GM18858 (cell line): ENCODE measurements around the gene TTC9.

Source experiments
- ATAC-seq: cut with Tn5 transposase; IDR thresholded peaks from one replicate; pipeline ENCODE4 v1.9.1; 2021; ENCODE audit not compliant: unreplicated experiment

The TTC9 gene

GRCh38 chr14:70711451-70711850 is 69.7 kb downstream of the TTC9 start:
- no peak for ATAC-seq

- ATAC-seq: no peak
Measured at GRCh38 chr14:70713096-70713495, 71.4 kb downstream of the TTC9 start.

DNA sequence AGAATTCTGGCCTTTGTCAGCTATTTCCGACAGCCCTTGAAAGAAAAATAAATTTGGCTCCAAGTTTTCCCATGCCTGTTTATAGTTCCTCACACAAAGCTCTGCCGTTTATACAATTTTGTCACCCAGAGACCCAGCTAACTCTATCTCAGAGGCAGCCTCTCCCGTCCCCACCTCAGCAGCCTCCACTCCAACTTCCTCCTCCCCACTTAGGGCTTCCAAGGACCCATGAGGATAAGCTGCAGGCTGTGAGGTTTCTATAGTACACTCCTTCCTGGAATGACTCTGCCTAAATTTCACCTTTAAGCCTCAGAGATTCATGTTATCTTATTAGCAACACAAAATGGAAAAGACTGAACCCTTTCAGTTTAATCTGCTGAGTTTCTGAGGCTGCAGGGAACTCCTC is 71.8 kb downstream of the TTC9 start:
- ATAC-seq: no peak

DNA sequence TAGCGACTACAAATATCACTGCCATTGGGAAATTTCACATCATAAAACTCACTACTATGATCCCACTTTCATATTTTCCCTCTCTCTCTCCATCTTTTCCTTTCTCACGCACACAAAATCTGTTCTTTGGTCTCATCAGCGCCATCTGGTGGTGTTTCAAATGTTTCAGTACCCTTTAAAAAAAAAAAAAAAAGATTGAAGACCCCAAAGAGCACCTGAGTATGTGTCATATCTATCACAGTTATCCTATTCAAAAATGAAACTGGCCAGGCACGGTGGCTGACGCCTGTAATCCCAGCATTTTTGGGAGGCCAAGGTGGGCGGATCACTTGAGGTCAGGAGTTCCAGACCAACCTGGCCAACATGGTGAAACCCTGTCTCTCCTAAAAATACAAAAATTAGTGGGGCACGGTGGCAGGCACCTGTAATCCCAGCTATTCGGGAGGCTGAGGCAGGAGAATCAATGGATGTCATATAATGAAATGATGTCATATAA is 72.4 kb downstream of the TTC9 start:
- no peak for ATAC-seq

DNA sequence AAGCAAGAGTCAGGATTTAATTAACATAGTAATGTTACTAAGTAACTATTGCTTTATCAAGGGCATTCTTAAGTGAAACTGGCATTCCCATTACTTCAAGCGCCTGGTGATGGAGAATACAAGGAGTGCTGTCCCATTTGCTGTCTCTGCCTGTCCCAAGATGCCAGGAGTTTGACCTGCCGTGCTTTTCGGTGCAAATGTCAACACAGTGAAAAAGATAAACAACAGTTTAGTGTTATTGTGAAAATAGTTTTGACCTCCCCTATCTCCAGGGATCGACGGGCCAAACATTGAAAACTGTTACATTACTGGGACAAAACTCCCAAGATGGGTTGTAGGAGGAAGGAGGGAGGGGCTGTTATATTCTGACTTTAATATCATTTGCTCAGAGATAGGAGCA is 74.8 kb downstream of the TTC9 start:
- no peak for ATAC-seq

DNA sequence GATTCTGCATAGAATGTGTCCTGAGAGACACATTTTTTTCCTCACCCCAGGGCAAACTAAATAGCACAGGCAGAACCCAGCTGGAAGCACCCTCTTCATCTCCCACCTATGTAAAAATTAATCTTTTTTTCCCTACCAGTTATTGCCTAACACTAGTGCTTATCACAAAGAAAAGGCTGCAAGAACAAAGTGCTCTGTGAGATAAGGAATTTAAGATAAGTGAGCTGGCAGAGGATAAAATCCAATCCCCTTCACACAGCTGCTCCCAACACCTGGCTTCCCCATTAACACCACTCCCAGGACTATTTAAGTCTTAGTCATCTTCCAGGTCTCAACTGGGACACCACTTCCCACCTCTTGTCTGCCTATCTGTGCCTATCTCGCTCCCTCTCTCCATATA is 75.2 kb downstream of the TTC9 start:
- no peak for ATAC-seq

DNA sequence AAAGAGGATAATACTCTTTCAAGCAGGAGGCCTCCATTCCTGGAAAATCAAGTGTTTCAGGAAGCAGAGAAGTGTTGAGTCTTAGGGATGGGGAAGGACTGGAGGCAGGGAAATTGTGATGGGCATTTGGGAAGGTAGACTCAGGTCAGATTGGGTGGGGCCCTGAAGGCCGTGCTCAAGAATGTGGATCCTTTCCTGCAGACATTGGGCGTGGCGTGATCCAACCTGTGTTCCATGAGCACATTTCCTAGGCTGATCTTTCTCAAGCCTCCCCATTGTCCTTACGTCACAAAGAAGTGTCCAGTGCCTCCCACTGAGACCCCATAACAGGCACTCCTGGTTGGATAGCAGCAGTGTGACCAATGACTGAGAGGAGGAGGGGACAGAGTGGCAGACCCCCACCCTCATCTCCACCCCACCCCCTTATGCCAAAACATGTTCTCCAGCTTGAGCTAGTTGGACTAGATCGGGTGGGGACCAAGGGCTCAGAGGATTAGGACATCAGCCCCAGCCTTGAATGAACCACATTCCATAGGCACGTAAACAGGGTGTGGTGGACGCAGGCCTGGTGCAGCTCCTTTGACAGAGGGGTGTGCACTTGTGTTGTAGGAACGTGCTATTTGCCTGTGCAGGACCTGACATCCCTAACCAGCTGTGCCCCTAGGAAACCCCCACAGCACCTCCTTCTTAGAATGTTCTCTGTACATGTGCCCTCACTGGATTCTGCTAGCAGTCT is 76.8 kb downstream of the TTC9 start:
- no peak for ATAC-seq

DNA sequence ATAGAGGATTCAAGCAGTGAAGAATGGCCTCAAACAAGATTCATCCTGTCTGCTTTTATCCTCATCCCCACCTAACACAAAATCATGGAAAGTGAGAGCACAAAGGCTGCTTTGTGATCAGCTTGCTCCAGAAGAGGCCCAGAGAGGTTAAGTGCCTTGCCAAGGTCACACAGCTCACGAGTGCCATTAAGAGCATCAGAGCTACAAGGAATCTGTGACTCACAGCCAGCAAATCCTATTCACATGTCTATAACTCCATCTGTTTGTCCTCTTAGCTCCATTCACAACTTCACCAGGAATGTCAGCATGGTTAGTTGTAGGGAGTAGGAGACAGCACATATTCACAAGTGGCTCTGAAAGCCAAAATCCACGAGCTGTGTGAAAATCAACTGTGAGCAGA is 79.8 kb downstream of the TTC9 start:
- ATAC-seq: no peak

- no peak for ATAC-seq
Measured at GRCh38 chr14:70722418-70722817, 80.7 kb downstream of the TTC9 start.

DNA sequence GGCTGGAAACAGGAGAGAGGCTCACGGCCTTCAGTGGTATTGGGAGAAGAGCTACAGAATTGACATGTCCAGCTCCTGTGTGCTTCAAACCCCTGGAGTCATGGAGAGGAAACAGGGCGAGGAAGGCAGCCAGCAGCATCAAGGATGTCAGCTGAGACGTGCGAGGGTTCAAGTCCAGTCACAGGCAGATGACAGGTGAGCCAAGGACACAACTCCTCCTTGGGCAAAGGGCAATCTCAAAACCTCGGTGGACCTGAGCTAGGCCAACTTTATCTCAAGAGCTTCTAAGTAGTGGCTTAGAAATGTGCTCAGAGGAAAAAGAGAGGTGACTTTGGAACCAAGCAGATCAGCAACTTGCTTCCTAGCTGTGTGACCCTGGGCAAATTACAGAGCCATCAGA is 81.6 kb downstream of the TTC9 start:
- no peak for ATAC-seq

DNA sequence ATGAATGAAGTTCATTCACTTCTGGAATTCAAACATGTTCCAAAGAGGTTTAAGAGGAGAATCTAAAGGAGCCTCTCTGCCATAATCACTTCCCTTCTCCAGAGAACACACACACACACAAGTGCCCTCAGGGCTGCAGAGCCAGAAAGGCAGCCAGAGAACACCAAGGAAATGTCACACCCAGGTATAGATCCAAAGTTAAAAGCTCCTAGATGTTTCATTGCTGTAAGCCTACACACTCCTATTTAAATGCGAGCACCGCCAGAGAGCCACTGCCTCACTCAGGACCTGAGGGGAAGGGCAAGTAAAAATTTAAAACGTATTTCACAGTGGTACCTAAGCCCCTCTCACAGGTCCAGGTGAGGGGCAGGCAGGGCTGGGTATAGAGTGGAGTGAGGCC is 82.4 kb downstream of the TTC9 start:
- ATAC-seq: no peak

DNA sequence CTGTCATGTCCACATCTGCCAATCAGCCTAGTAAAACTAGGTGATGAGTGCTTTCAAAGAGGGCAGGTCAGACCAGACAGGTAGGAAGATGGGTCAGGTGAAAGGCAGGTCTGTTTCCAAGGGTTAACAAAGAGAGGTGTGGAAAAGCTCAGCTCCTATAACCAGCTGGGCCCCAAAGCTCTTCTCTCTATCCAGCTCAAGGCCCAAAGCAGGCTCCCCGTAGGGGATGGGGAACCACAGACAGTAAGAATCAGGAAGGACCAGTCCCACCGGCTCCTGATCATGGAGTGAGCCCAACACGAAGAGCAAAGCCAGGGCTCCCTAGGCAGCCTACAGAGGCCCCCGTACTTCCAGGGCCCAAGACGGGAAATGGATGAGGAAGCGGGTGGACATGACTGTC is 83.2 kb downstream of the TTC9 start:
- ATAC-seq: no peak
